IMR-90 (cell line): ENCODE results near the gene VPS11. TPM values are rescaled to one million over a fixed set of nuclear protein-coding genes. Genes with fewer than 3 reads are reported as not detected.

Source experiments
- ATAC-seq: fragments of 200-7000 bp; cut with Tn5 transposase; 2 replicates; pipeline ENCODE4 v1.9.1; 2020; ENCODE audit warnings: low read depth, mild to moderate bottlenecking, moderate library complexity
- BruUV-seq: library from RNA; stranded (reverse); fragments of 400-500 nt; replicated peaks from 2 replicates; lab custom pipeline; 2021; lab: Mats Ljungman, UMichigan
- CTCF ChIA-PET: fragments of 300-600 bp; formaldehyde crosslinking; extraction: SDS; loops from one replicate; lab custom pipeline; 2021; ENCODE audit warnings: antibody characterized with exemption; lab: Yijun Ruan, JAX
- POLR2A ChIA-PET: fragments of 300-600 bp; sonication (Branson Sonifier 250); formaldehyde crosslinking; loops from one replicate; lab custom pipeline; 2022; ENCODE audit warnings: antibody characterized with exemption; ENCODE audit not compliant: unreplicated experiment; lab: Charles Lee
- DNase-seq: peaks from one replicate; pipeline ENCODE4 v3.0.0; 2013
- H2AFZ ChIP-seq: replicated peaks from 2 replicates; pipeline ENCODE3; 2013; ENCODE audit warnings: low read length, mild to moderate bottlenecking; ENCODE audit not compliant: poor library complexity
- H2AK5ac ChIP-seq: 2 replicates; pipeline ENCODE4 v1.6.1; 2013; ENCODE audit warnings: low read depth, low read length, inconsistent platforms
- H2AK9ac ChIP-seq: replicated peaks from 2 replicates; pipeline ENCODE3; 2013; ENCODE audit warnings: mild to moderate bottlenecking, low read depth, low read length, moderate library complexity; ENCODE audit not compliant: poor library complexity
- H2BK120ac ChIP-seq: 2 replicates; pipeline ENCODE4 v1.6.1; 2013; ENCODE audit warnings: low read depth, low read length, inconsistent platforms
- H2BK15ac ChIP-seq: 3 replicates; pipeline ENCODE4 v1.6.1; 2013; ENCODE audit warnings: low read depth, low read length, inconsistent platforms
- H2BK20ac ChIP-seq: 2 replicates; pipeline ENCODE4 v1.6.1; 2013; ENCODE audit warnings: low read depth, mild to moderate bottlenecking, inconsistent platforms, low read length, moderate library complexity
- H2BK5ac ChIP-seq: 2 replicates; pipeline ENCODE4 v1.6.1; 2013; ENCODE audit warnings: mild to moderate bottlenecking, low read depth, low read length, inconsistent platforms; ENCODE audit not compliant: poor library complexity, severe bottlenecking
- H3K14ac ChIP-seq: replicated peaks from 2 replicates; pipeline ENCODE4 v1.6.1; 2013; ENCODE audit warnings: low read depth, low read length, inconsistent platforms
- H3K18ac ChIP-seq: 2 replicates; pipeline ENCODE4 v1.6.1; 2013; ENCODE audit warnings: low read depth, low read length, control low read depth
- H3K23ac ChIP-seq: 2 replicates; pipeline ENCODE4 v1.6.1; 2013; ENCODE audit warnings: low read depth, low read length, inconsistent platforms
- H3K27ac ChIP-seq: 2 replicates; pipeline ENCODE4 v1.5.1; 2013; ENCODE audit warnings: mild to moderate bottlenecking, control low read depth, low read length; ENCODE audit not compliant: insufficient read depth
- H3K27me3 ChIP-seq: 2 replicates; pipeline ENCODE4 v1.6.1; 2013; ENCODE audit warnings: low read length; ENCODE audit not compliant: control insufficient read depth, insufficient read depth
- H3K36me3 ChIP-seq: 2 replicates; pipeline ENCODE4 v1.6.1; 2013; ENCODE audit warnings: low read length, mixed read lengths; ENCODE audit not compliant: control insufficient read depth, insufficient read depth
- H3K4ac ChIP-seq: 2 replicates; pipeline ENCODE4 v1.6.1; 2013; ENCODE audit warnings: low read depth, low read length, inconsistent platforms
- H3K4me1 ChIP-seq: 2 replicates; pipeline ENCODE4 v1.6.1; 2013; ENCODE audit warnings: low read length, mixed read lengths; ENCODE audit not compliant: control insufficient read depth, insufficient read depth
- H3K4me2 ChIP-seq: 2 replicates; pipeline ENCODE4 v1.6.1; 2013; ENCODE audit warnings: low read depth, mild to moderate bottlenecking, control low read depth, low read length, moderate library complexity
- H3K4me3 ChIP-seq: 2 replicates; pipeline ENCODE4 v1.5.1; 2013; ENCODE audit warnings: low read depth, mild to moderate bottlenecking, control low read depth, low read length, moderate library complexity; ENCODE audit not compliant: insufficient read depth
- H3K56ac ChIP-seq: 2 replicates; pipeline ENCODE4 v1.6.1; 2013; ENCODE audit warnings: low read length, inconsistent platforms; ENCODE audit not compliant: insufficient read depth; ENCODE audit errors: extremely low read depth
- H3K79me1 ChIP-seq, 2 experiments: 2 replicates each; pipeline ENCODE4 v1.6.1; 2013; ENCODE audit warnings: low read length in 2 of 2, inconsistent platforms in 1 of 2, low read depth in 1 of 2
- H3K9ac ChIP-seq: 2 replicates; pipeline ENCODE4 v1.6.1; 2013; ENCODE audit warnings: low read depth, low read length, control low read depth
- H3K9me1 ChIP-seq: 2 replicates; pipeline ENCODE4 v1.6.1; 2013; ENCODE audit warnings: low read length, inconsistent platforms; ENCODE audit not compliant: insufficient read depth
- H3K9me3 ChIP-seq: 2 replicates; pipeline ENCODE4 v1.6.1; 2013; ENCODE audit warnings: low read length; ENCODE audit not compliant: control insufficient read depth, insufficient read depth
- H4K20me1 ChIP-seq: 2 replicates; pipeline ENCODE4 v1.6.1; 2013; ENCODE audit warnings: low read length, inconsistent platforms; ENCODE audit not compliant: insufficient read depth
- H4K5ac ChIP-seq: 2 replicates; pipeline ENCODE4 v1.6.1; 2013; ENCODE audit warnings: mild to moderate bottlenecking, low read depth, low read length, control low read depth
- H4K8ac ChIP-seq, 2 experiments: 2 replicates each; pipeline ENCODE4 v1.6.1; 2013; ENCODE audit warnings: low read depth in 2 of 2, low read length in 2 of 2, control low read depth in 1 of 2, inconsistent platforms in 1 of 2
- H4K91ac ChIP-seq: 2 replicates; pipeline ENCODE4 v1.6.1; 2013; ENCODE audit warnings: low read depth, low read length, inconsistent platforms; ENCODE audit not compliant: insufficient read depth
- USF2 ChIP-seq: fragments of 150-350 bp; IDR thresholded peaks from 2 replicates; pipeline ENCODE4 v1.6.1; 2017; ENCODE audit warnings: mild to moderate bottlenecking, antibody characterized with exemption, low read length, low read depth
- WGBS, 2 experiments: methylation state at CpG; one replicate each; pipeline versions ENCODE4 v1.1.5 to v1.1.7; 2013; ENCODE audit warnings: missing lambda C conversion rate in 2 of 2; ENCODE audit not compliant: insufficient read length in 1 of 2; ENCODE audit errors: extremely low coverage in 2 of 2; 5-methylcytosine and 5-hydroxymethylcytosine counted together
- dilution Hi-C: fragments of 300-500 bp; cut with HindIII; formaldehyde crosslinking; loops from one replicate; pipeline ENCODE4 v1.14.3; 2018; ENCODE audit warnings: low sequenced_read_pairs; ENCODE audit not compliant: unreplicated experiment
- in situ Hi-C: fragments of 300-500 bp; cut with MboI; formaldehyde crosslinking; loops from 3 replicates; pipeline ENCODE4 v1.14.3; 2019; ENCODE audit warnings: low sequenced_read_pairs, inconsistent platforms, mixed read lengths
- intact Hi-C: fragments of 100-400 bp; cut with micrococcal nuclease; formaldehyde crosslinking; loops from 2 replicates; pipeline ENCODE4 v1.10.0; 2022
- polyA plus RNA-seq, 3 experiments: library from polyadenylated mRNA; depleted of rRNA; stranded (reverse); fragments of >200 nt; gene quantifications; 2 replicates each; pipeline ENCODE4 v1.2.3, GENCODE V29; 2012; ENCODE audit warnings: low replicate concordance in 1 of 3
- total RNA-seq: library from RNA; depleted of rRNA; stranded (reverse); fragments of >200 nt; gene quantifications from 2 replicates; pipeline ENCODE4 v1.2.3, GENCODE V29; 2012

VPS11 gene
- total and polyA plus RNA-seq, 2 of the 4 experiments (the other 2 are of a cell fraction): 19.7 to 30.5 TPM

- Histone ChIP-seq H3K14ac (no peak overlapping the region), H3K9ac (no peak overlapping the region), H3K23ac (no peak overlapping the region), H2BK120ac (no peak overlapping the region), H3K4ac (no peak overlapping the region), H3K4me3 (no peak overlapping the region), H2AFZ (no peak overlapping the region), H4K8ac (no peak overlapping the region), H3K4me1 (no peaks in the 10 kb centered on the region), H4K5ac (no peak overlapping the region), H3K9me3 (no peaks in the 10 kb centered on the region), H2AK5ac (no peak overlapping the region), H2BK5ac (no peak overlapping the region), H2AK9ac (peak overlapping the region; percentile 7), H2BK15ac (no peak overlapping the region), H2BK20ac (no peak overlapping the region), H3K27me3 (no peaks in the 10 kb centered on the region), H3K4me2 (no peak overlapping the region), H4K20me1 (no peaks in the 10 kb centered on the region; the same call in 1 of the 2 replicates), H3K36me3 (peaks cover 14% of the 10 kb centered on the region), H3K27ac (no peak overlapping the region), H3K79me1 (peaks cover 6 to 29% of the 10 kb centered on the region in 2 experiments; a peak in 3 of 4 replicates), H3K18ac (no peak overlapping the region), H3K56ac (no peak overlapping the region), H4K91ac (no peak overlapping the region), H3K9me1 (no peaks in the 10 kb centered on the region; the same call in 1 of the 2 replicates)
- ATAC-seq (no peak), DNase-seq (no peak)
- ChIA-PET POLR2A (no interaction called here), CTCF (no interaction called here)
- dilution Hi-C loops (no loop called here), intact Hi-C loops (no loop called here), in situ Hi-C loops (no loop called here)
- 100% methylated on average over 1 of the region's 1 CpG; no CpG with 5 or more reads in 1 of the 2 experiments for WGBS, 2 experiments
- BruUV-seq: no TSS peak
- TF ChIP-seq USF2: no peak
Measured at GRCh38 chr11:119029069-119029339, 38.6 kb upstream of the VPS11 start.
